OCI-LY1 (cell line): ENCODE results near the gene MCCC2.

ENCODE experiments used
- H2AFZ ChIP-seq: fragments of 200-600 bp; sonication (generic), shearing (Covaris generic); 2 replicates; pipeline ENCODE4 v1.6.0; 2014; ENCODE audit warnings: antibody characterized with exemption, mild to moderate bottlenecking, low read length
- H3F3A ChIP-seq: fragments of 200-600 bp; sonication (generic), shearing (Covaris generic); 2 replicates; pipeline ENCODE4 v1.6.0; 2014; ENCODE audit warnings: mild to moderate bottlenecking, antibody characterized with exemption, low read length, moderate library complexity; ENCODE audit not compliant: insufficient read depth
- H3K27ac ChIP-seq: fragments of 200-600 bp; sonication (generic); 2 replicates; pipeline ENCODE4 v1.5.1; 2014; ENCODE audit warnings: low read length, mixed run types, mild to moderate bottlenecking, low read depth; ENCODE audit not compliant: poor library complexity, severe bottlenecking
- H3K27me3 ChIP-seq: fragments of 200-600 bp; sonication (generic); 2 replicates; pipeline ENCODE4 v1.6.0; 2014; ENCODE audit warnings: antibody characterized with exemption, mild to moderate bottlenecking, low read length, moderate library complexity; ENCODE audit not compliant: insufficient read depth
- H3K36me3 ChIP-seq: fragments of 200-600 bp; sonication (generic); 2 replicates; pipeline ENCODE4 v1.6.1; 2014; ENCODE audit warnings: mild to moderate bottlenecking, antibody characterized with exemption, low read length, moderate library complexity, mixed read lengths; ENCODE audit not compliant: insufficient read depth
- H3K4me1 ChIP-seq: fragments of 200-600 bp; sonication (generic); 2 replicates; pipeline ENCODE4 v1.5.1; 2014; ENCODE audit warnings: mild to moderate bottlenecking, low read length, moderate library complexity; ENCODE audit not compliant: insufficient read depth, severe bottlenecking
- H3K4me2 ChIP-seq: fragments of 200-600 bp; sonication (generic), shearing (Covaris generic); 2 replicates; pipeline ENCODE4 v1.6.1; 2014; ENCODE audit warnings: low read length
- H3K4me3 ChIP-seq: fragments of 200-600 bp; sonication (generic); 2 replicates; pipeline ENCODE4 v1.5.1; 2014; ENCODE audit warnings: low read length, low read depth, mild to moderate bottlenecking, mixed read lengths; ENCODE audit not compliant: poor library complexity, severe bottlenecking
- H3K79me2 ChIP-seq: fragments of 200-600 bp; shearing (Covaris generic); 2 replicates; pipeline ENCODE4 v1.6.1; 2016; ENCODE audit warnings: mixed run types, low read length, mixed read lengths; ENCODE audit not compliant: insufficient read depth
- H3K9ac ChIP-seq: fragments of 200-600 bp; sonication (generic), shearing (Covaris generic); 2 replicates; pipeline ENCODE4 v1.6.1; 2014; ENCODE audit warnings: mild to moderate bottlenecking, low read length, mixed read lengths
- H3K9me2 ChIP-seq: fragments of 200-600 bp; sonication (generic), shearing (Covaris generic); 2 replicates; pipeline ENCODE4 v1.6.1; 2014; ENCODE audit warnings: low read depth, mild to moderate bottlenecking, low read length, mixed read lengths
- H3K9me3 ChIP-seq: fragments of 200-600 bp; shearing (Covaris generic); 2 replicates; pipeline ENCODE4 v1.6.1; 2014; ENCODE audit warnings: low read length, mixed read lengths
- H4K20me1 ChIP-seq: fragments of 200-600 bp; sonication (generic), shearing (Covaris generic); 2 replicates; pipeline ENCODE4 v1.6.0; 2016; ENCODE audit warnings: mild to moderate bottlenecking, low read length; ENCODE audit not compliant: insufficient read depth
- EZH2 ChIP-seq: fragments of 200-600 bp; sonication (generic), shearing (Covaris generic); IDR thresholded peaks from 2 replicates; pipeline ENCODE4 v1.8.0; 2017; ENCODE audit warnings: borderline replicate concordance, mixed run types, mild to moderate bottlenecking, antibody characterized with exemption, low read length, moderate library complexity, mixed read lengths
- TF ChIP-seq, protein P1 (sequence below): fragments of 200-600 bp; sonication (generic), shearing (Covaris generic); IDR thresholded peaks from 2 replicates; pipeline ENCODE4 v1.5.1; 2017; ENCODE audit warnings: mild to moderate bottlenecking, antibody characterized with exemption, low read length, moderate library complexity, mixed read lengths

The MCCC2 gene

DNA sequence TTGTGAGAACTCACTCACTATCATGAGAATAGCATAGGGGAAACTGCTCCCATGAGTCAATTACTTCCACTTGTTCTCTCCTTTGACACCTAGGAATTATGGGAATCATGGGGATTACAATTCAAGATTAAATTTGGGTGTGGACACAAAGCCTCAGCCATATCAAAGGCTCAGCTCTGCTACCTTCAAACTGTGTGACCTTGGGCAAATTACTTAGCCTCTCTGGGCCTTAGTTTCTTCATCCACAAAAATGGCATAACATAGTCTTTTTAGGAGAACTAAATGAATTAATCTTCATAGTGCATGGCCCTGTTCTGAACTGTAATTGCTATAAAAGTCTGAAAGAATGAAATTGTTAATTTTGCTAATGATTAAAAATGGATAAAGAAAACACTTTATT lies 113.7 kb downstream of the MCCC2 start:
- H3K9me3 ChIP-seq: no peaks in the 10 kb centered on the region
- H3K9ac ChIP-seq: no peak overlapping the region
- no peaks in the 10 kb centered on the region for H3K79me2 ChIP-seq
- H3K27ac ChIP-seq: no peak overlapping the region
- H3K4me1 ChIP-seq: no peaks in the 10 kb centered on the region
- H3K27me3 ChIP-seq: no peaks in the 10 kb centered on the region
- no peaks in the 10 kb centered on the region for H3F3A ChIP-seq
- no peak overlapping the region for H2AFZ ChIP-seq
- H3K4me3 ChIP-seq: no peak overlapping the region
- no peaks in the 10 kb centered on the region for H3K9me2 ChIP-seq
- H4K20me1 ChIP-seq: no peaks in the 10 kb centered on the region
- no peak overlapping the region for H3K4me2 ChIP-seq
- no peaks in the 10 kb centered on the region for H3K36me3 ChIP-seq
- TF ChIP-seq, protein P1, sequence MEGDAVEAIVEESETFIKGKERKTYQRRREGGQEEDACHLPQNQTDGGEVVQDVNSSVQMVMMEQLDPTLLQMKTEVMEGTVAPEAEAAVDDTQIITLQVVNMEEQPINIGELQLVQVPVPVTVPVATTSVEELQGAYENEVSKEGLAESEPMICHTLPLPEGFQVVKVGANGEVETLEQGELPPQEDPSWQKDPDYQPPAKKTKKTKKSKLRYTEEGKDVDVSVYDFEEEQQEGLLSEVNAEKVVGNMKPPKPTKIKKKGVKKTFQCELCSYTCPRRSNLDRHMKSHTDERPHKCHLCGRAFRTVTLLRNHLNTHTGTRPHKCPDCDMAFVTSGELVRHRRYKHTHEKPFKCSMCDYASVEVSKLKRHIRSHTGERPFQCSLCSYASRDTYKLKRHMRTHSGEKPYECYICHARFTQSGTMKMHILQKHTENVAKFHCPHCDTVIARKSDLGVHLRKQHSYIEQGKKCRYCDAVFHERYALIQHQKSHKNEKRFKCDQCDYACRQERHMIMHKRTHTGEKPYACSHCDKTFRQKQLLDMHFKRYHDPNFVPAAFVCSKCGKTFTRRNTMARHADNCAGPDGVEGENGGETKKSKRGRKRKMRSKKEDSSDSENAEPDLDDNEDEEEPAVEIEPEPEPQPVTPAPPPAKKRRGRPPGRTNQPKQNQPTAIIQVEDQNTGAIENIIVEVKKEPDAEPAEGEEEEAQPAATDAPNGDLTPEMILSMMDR: no peak
- TF ChIP-seq EZH2: no peak

DNA sequence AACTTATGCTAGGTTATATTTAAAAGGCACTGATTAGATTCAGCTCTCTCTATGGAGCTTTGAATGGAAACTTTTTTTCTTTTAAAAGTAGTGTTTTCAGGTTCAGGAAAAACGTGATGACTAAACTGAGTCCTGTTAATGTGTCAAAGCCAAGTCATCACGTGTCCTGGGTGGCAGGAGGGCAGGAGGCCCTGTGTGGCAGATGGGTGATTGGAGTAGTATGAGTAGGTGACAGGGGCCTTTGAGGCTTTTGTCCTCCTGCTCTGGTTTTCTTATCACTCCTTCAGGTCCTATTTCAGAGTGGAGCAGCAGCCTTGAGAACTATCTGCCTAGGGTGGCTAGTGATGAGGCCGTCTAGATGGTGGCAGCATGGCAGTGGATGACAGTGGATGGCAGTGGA lies 114.3 kb downstream of the MCCC2 start:
- H3K36me3 ChIP-seq: no peaks in the 10 kb centered on the region
- H3K4me2 ChIP-seq: no peak overlapping the region
- H3K9ac ChIP-seq: no peak overlapping the region
- no peaks in the 10 kb centered on the region for H3K9me3 ChIP-seq
- no peak overlapping the region for H3K27ac ChIP-seq
- no peaks in the 10 kb centered on the region for H3K27me3 ChIP-seq
- H3K79me2 ChIP-seq: no peaks in the 10 kb centered on the region
- no peaks in the 10 kb centered on the region for H4K20me1 ChIP-seq
- H3F3A ChIP-seq: no peaks in the 10 kb centered on the region
- no peaks in the 10 kb centered on the region for H3K4me1 ChIP-seq
- TF ChIP-seq, protein P1: no peak
- no peak for TF ChIP-seq EZH2
- H3K4me3 ChIP-seq: no peak overlapping the region
- no peak overlapping the region for H2AFZ ChIP-seq
- H3K9me2 ChIP-seq: no peaks in the 10 kb centered on the region

DNA sequence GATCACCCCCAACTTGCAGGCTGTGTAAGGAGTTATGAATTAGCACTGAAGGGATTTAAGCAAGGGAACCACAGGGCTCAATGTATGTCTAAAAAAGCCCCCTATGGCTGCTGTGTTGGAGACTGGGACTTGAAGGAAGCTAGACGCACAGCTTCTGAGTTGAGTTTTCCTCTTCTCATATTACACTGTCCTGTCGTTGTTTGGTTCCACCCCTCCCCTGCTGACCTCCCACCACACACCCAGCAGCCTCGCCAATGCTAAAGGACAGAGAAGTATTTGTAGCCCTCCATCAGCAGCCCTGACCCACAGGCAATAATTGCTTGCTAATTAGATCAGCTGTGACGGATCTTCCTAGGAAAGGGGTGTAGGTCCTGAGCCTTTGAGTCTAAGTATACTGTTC lies 116.8 kb downstream of the MCCC2 start:
- no peak overlapping the region for H3K9ac ChIP-seq
- no peak overlapping the region for H3K4me2 ChIP-seq
- no peaks in the 10 kb centered on the region for H3K79me2 ChIP-seq

More for the DNA sequence above, 116.8 kb downstream of the MCCC2 start:
- Histone ChIP-seq H3K27ac (no peak overlapping the region), H4K20me1 (no peaks in the 10 kb centered on the region), H3K36me3 (no peaks in the 10 kb centered on the region), H3K4me3 (no peak overlapping the region), H3K4me1 (no peaks in the 10 kb centered on the region), H2AFZ (no peak overlapping the region), H3K27me3 (no peaks in the 10 kb centered on the region), H3K9me2 (no peaks in the 10 kb centered on the region), H3K9me3 (no peaks in the 10 kb centered on the region), H3F3A (no peaks in the 10 kb centered on the region)
- TF ChIP-seq EZH2: no peak
- TF ChIP-seq, protein P1: no peak
